H9 (cell line): ENCODE results near the gene PCYT2. TPM values are rescaled to one million over a fixed set of nuclear protein-coding genes. Genes with fewer than 3 reads are reported as not detected.

Source experiments
- DNase-seq: peaks from one replicate; pipeline ENCODE4 v3.0.0-alpha.2; 2017
- H2AFZ ChIP-seq: one replicate; pipeline ENCODE4 v1.6.1; 2013; ENCODE audit warnings: mild to moderate bottlenecking, low read length, control low read depth, moderate library complexity
- H2AK5ac ChIP-seq: 2 replicates; pipeline ENCODE4 v1.6.1; 2013; ENCODE audit warnings: low read length, control low read depth, mixed read lengths; ENCODE audit not compliant: insufficient read length
- H2BK120ac ChIP-seq: one replicate; pipeline ENCODE4 v1.6.1; 2013; ENCODE audit warnings: low read depth, mild to moderate bottlenecking, low read length, control low read depth, inconsistent platforms; ENCODE audit not compliant: poor library complexity, severe bottlenecking
- H2BK12ac ChIP-seq: 2 replicates; pipeline ENCODE4 v1.6.1; 2013; ENCODE audit warnings: low read length, control low read depth, mixed read lengths, low read depth; ENCODE audit not compliant: insufficient read length
- H2BK15ac ChIP-seq: 2 replicates; pipeline ENCODE4 v1.6.1; 2013; ENCODE audit warnings: low read depth, low read length, control low read depth
- H2BK20ac ChIP-seq: one replicate; pipeline ENCODE4 v1.6.1; 2013; ENCODE audit warnings: low read depth, mild to moderate bottlenecking, low read length, control low read depth, inconsistent platforms; ENCODE audit not compliant: poor library complexity, severe bottlenecking
- H2BK5ac ChIP-seq: 2 replicates; pipeline ENCODE4 v1.6.1; 2013; ENCODE audit warnings: low read length, control low read depth, mixed read lengths; ENCODE audit not compliant: insufficient read length
- H3K14ac ChIP-seq: 2 replicates; pipeline ENCODE4 v1.6.1; 2013; ENCODE audit warnings: low read length, control low read depth; ENCODE audit not compliant: insufficient read depth
- H3K18ac ChIP-seq: 2 replicates; pipeline ENCODE4 v1.6.1; 2013; ENCODE audit warnings: low read depth, mild to moderate bottlenecking, mixed read lengths, low read length, control low read depth; ENCODE audit not compliant: insufficient read length
- H3K23ac ChIP-seq: 2 replicates; pipeline ENCODE4 v1.6.1; 2013; ENCODE audit warnings: low read length, control low read depth, mixed read lengths, low read depth; ENCODE audit not compliant: insufficient read length
- H3K23me2 ChIP-seq: 2 replicates; pipeline ENCODE4 v1.6.1; 2013; ENCODE audit warnings: low read depth, mild to moderate bottlenecking, mixed read lengths, low read length, control low read depth; ENCODE audit not compliant: insufficient read length, poor library complexity, severe bottlenecking
- H3K27ac ChIP-seq: 2 replicates; pipeline ENCODE4 v1.5.1; 2013; ENCODE audit warnings: low read length, control low read depth, mixed read lengths, low read depth; ENCODE audit not compliant: insufficient read length
- H3K27me3 ChIP-seq: 2 replicates; pipeline ENCODE4 v1.6.1; 2013; ENCODE audit warnings: low read length, control low read depth, inconsistent platforms; ENCODE audit not compliant: insufficient read depth
- H3K4ac ChIP-seq: 2 replicates; pipeline ENCODE4 v1.6.1; 2013; ENCODE audit warnings: low read depth, mild to moderate bottlenecking, control low read depth, inconsistent platforms, low read length, moderate library complexity
- H3K4me1 ChIP-seq: 2 replicates; pipeline ENCODE4 v1.6.1; 2013; ENCODE audit warnings: low read length, control low read depth, inconsistent platforms; ENCODE audit not compliant: insufficient read depth
- H3K4me2 ChIP-seq: 2 replicates; pipeline ENCODE4 v1.6.1; 2013; ENCODE audit warnings: low read length, control low read depth, mixed read lengths; ENCODE audit not compliant: insufficient read length, insufficient read depth
- H3K56ac ChIP-seq: 2 replicates; pipeline ENCODE4 v1.6.1; 2013; ENCODE audit warnings: low read depth, mild to moderate bottlenecking, mixed read lengths, low read length, control low read depth; ENCODE audit not compliant: insufficient read length
- H3K79me1 ChIP-seq: 2 replicates; pipeline ENCODE4 v1.6.1; 2013; ENCODE audit warnings: low read depth, mild to moderate bottlenecking, moderate library complexity, low read length, control low read depth, inconsistent platforms; ENCODE audit not compliant: insufficient read depth, poor library complexity, severe bottlenecking
- H3K79me2 ChIP-seq: 2 replicates; pipeline ENCODE4 v1.6.1; 2013; ENCODE audit warnings: low read length, control low read depth, inconsistent platforms; ENCODE audit not compliant: insufficient read depth
- H3K9ac ChIP-seq: 2 replicates; pipeline ENCODE4 v1.6.1; 2013; ENCODE audit warnings: low read length, control low read depth, mixed read lengths; ENCODE audit not compliant: insufficient read length; ENCODE audit errors: extremely low read depth
- H3K9me3 ChIP-seq: one replicate; pipeline ENCODE4 v1.6.1; 2013; ENCODE audit warnings: low read depth, low read length, inconsistent platforms; ENCODE audit not compliant: control insufficient read depth
- H3T11ph ChIP-seq: one replicate; pipeline ENCODE4 v1.6.1; 2013; ENCODE audit warnings: mild to moderate bottlenecking, low read length, control low read depth, inconsistent platforms
- H4K20me1 ChIP-seq: one replicate; pipeline ENCODE4 v1.6.1; 2013; ENCODE audit not compliant: control insufficient read depth, insufficient read length, insufficient read depth
- H4K5ac ChIP-seq: 2 replicates; pipeline ENCODE4 v1.6.1; 2013; ENCODE audit warnings: low read depth, mild to moderate bottlenecking, mixed read lengths, low read length, control low read depth; ENCODE audit not compliant: insufficient read length
- H4K8ac ChIP-seq: replicated peaks from 2 replicates; pipeline ENCODE4 v1.6.1; 2013; ENCODE audit warnings: low read length, control low read depth, mixed read lengths, low read depth; ENCODE audit not compliant: insufficient read length
- H4K91ac ChIP-seq: 2 replicates; pipeline ENCODE4 v1.6.1; 2013; ENCODE audit warnings: low read depth, mild to moderate bottlenecking, moderate library complexity, mixed read lengths, low read length, control low read depth; ENCODE audit not compliant: insufficient read length
- H3K27ac Mint-ChIP-seq, 3 experiments: 2 replicates in 2 of 3; 3 replicates in 1 of 3; pipeline ENCODE4 v1.8.0; 2020 to 2021; ENCODE audit warnings: mixed read lengths in 3 of 3, mild to moderate bottlenecking in 1 of 3, moderate library complexity in 1 of 3
- H3K27me3 Mint-ChIP-seq: 2 replicates; pipeline ENCODE4 v1.8.0; 2021; ENCODE audit warnings: low read depth, mild to moderate bottlenecking, moderate library complexity, mixed read lengths
- H3K36me3 Mint-ChIP-seq, 3 experiments: 2 replicates in 2 of 3; 3 replicates in 1 of 3; pipeline ENCODE4 v1.8.0; 2020 to 2021; ENCODE audit warnings: low read depth in 3 of 3, mixed read lengths in 3 of 3; ENCODE audit not compliant: insufficient read depth in 1 of 3
- H3K4me1 Mint-ChIP-seq, 2 experiments: 2 replicates each; pipeline ENCODE4 v1.8.0; 2020; ENCODE audit warnings: mixed read lengths in 2 of 2
- H3K4me3 Mint-ChIP-seq, 2 experiments: 2 replicates in 1 of 2; 3 replicates in 1 of 2; pipeline ENCODE4 v1.8.0; 2020 to 2021; ENCODE audit warnings: mild to moderate bottlenecking in 2 of 2, mixed read lengths in 2 of 2, moderate library complexity in 1 of 2
- H3K9me3 Mint-ChIP-seq, 2 experiments: 2 replicates in 1 of 2; 3 replicates in 1 of 2; pipeline ENCODE4 v1.8.0; 2020; ENCODE audit warnings: mild to moderate bottlenecking in 2 of 2, mixed read lengths in 2 of 2, moderate library complexity in 1 of 2
- WGBS: extraction: QIAGEN DNeasy Blood & Tissue Kit; methylation state at CpG from one replicate; pipeline ENCODE4 v1.1.7; 2013; ENCODE audit warnings: missing lambda C conversion rate, low lambda C conversion rate, mixed read lengths; ENCODE audit not compliant: insufficient read length; ENCODE audit errors: extremely low coverage; 5-methylcytosine and 5-hydroxymethylcytosine counted together
- total RNA-seq: library from RNA; stranded (reverse); gene quantifications from 2 replicates; pipeline ENCODE4 v1.2.1, GENCODE V29; 2021
- TF ChIP-seq, protein P1 (sequence below): fragments of 200-600 bp; sonication (generic); conservative IDR thresholded peaks from 3 replicates; pipeline ENCODE4 v1.8.0; 2021; ENCODE audit warnings: antibody characterized with exemption, mild to moderate bottlenecking

Gene PCYT2
- total RNA-seq, 1 experiment from 2014 or later, result 24.5 TPM

DNA sequence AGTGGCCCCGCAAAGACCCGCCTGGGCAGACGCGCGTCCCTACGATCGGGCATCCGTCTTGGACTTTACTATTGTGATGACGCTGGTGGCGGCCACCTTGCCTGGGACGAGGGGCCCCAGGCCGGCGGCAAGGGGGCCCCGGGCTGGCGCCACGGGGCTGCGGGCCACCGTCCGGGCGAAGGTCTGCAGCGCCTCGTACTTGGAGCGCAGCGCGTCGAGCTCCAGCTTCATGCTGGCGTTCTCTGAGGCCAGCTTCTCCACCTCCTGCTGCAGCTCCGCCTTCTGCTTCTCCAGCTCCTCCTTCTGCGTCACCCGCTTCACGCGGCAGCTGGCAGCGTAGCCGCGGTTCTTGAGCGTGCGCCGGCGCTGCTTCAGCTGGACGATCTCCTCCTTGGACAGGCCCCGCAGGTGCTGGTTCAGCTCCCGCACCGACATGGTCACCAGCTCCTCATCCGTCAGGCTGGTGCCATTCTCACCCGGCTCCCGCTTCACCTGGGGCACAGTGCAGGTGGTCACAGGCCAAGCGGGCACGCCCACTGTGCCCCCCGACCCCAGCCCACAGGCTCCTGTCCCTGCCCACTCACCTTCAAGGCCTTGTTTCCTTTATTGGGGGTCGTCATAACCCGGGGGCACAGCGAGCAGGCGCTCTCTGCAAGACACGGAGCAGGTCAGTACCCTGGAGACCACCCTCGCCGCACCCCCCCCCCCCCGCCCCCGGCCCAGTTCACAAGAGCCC is 11.5 kb upstream of the PCYT2 start:
- Histone ChIP-seq H2BK15ac (no peak overlapping the region), H3T11ph (no peak overlapping the region), H3K27ac (peak overlapping the region; percentile 17), H3K18ac (no peak overlapping the region), H3K14ac (no peak overlapping the region; the same call in 1 of the 2 replicates), H4K8ac (no peak overlapping the region), H3K23ac (no peak overlapping the region), H2BK12ac (no peak overlapping the region), H2AFZ (no peak overlapping the region), H2AK5ac (no peak overlapping the region), H3K4me2 (peak overlapping the region; percentile 37), H3K4me1 (peaks cover 3% of the 10 kb centered on the region; the same call in 1 of the 2 replicates), H3K4ac (no peak overlapping the region), H3K56ac (no peak overlapping the region), H3K79me1 (peaks cover 5% of the 10 kb centered on the region), H3K27me3 (no peaks in the 10 kb centered on the region), H4K20me1 (no peaks in the 10 kb centered on the region), H2BK20ac (no peak overlapping the region), H3K9me3 (no peaks in the 10 kb centered on the region), H2BK5ac (no peak overlapping the region), H4K5ac (no peak overlapping the region), H3K23me2 (peaks cover 6% of the 10 kb centered on the region), H3K79me2 (peaks cover 22% of the 10 kb centered on the region; the same call in 1 of the 2 replicates), H3K9ac (no peak overlapping the region), H2BK120ac (no peak overlapping the region), H4K91ac (no peak overlapping the region)
- Mint-ChIP-seq H3K36me3 (peaks cover 12 to 33% (median 25%) of the 10 kb centered on the region in 3 experiments; a peak in 6 of 7 replicates), H3K9me3 (no peaks in the 10 kb centered on the region), H3K27ac (peak overlapping the region in 2 of 3 experiments; percentile 73 to 99; a peak in 4 of 7 replicates), H3K4me3 (peak overlapping the region; percentile 29 to 61; a peak in 2 of 5 replicates), H3K4me1 (peaks cover 35 to 38% of the 10 kb centered on the region in 2 experiments), H3K27me3 (no peaks in the 10 kb centered on the region)
- no CpG with 5 or more reads among the region's 58 CpGs for WGBS
- TF ChIP-seq, protein P1, sequence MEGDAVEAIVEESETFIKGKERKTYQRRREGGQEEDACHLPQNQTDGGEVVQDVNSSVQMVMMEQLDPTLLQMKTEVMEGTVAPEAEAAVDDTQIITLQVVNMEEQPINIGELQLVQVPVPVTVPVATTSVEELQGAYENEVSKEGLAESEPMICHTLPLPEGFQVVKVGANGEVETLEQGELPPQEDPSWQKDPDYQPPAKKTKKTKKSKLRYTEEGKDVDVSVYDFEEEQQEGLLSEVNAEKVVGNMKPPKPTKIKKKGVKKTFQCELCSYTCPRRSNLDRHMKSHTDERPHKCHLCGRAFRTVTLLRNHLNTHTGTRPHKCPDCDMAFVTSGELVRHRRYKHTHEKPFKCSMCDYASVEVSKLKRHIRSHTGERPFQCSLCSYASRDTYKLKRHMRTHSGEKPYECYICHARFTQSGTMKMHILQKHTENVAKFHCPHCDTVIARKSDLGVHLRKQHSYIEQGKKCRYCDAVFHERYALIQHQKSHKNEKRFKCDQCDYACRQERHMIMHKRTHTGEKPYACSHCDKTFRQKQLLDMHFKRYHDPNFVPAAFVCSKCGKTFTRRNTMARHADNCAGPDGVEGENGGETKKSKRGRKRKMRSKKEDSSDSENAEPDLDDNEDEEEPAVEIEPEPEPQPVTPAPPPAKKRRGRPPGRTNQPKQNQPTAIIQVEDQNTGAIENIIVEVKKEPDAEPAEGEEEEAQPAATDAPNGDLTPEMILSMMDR, result no peak
- no peak for DNase-seq
